Activated naive CD8-positive, alpha-beta T cell treated with anti-CD3 and anti-CD28 coated beads for 36 hours (primary cell): Measurements from ENCODE around the gene CAPNS1. TPM values are rescaled to one million over a fixed set of nuclear protein-coding genes. Genes with fewer than 3 reads are reported as not detected.

Experiments
- total RNA-seq, 2 experiments: library from RNA; stranded (reverse); gene quantifications; one replicate each; pipeline ENCODE4 v1.2.3, GENCODE V29; 2021

Gene CAPNS1
- total RNA-seq, 2 experiments from 2014 or later: 292 to 307 TPM

Other genes with a start within 250 kb of the CAPNS1 start
- gene NFKBID, start 239.5 kb upstream of the CAPNS1 start, total RNA-seq: 10 to 100 TPM; 72.2 to 73.7 TPM
- 10 to 100 TPM; 44.9 to 53.8 TPM for gene HCST, start 237.5 kb upstream of the CAPNS1 start, total RNA-seq
- gene TYROBP, start 231.8 kb upstream of the CAPNS1 start, total RNA-seq: not detected
- 1 to 10 TPM; 5.8 to 7.1 TPM for gene LRFN3, start 203.7 kb upstream of the CAPNS1 start, total RNA-seq
- 10 to 100 TPM; 22.6 to 23.1 TPM for gene SDHAF1, start 144.9 kb upstream of the CAPNS1 start, total RNA-seq
- 1 to 10 TPM in 1 of 2 experiments, under 1 TPM in 1; 0.99 to 1.8 TPM for gene SYNE4, start 131.3 kb upstream of the CAPNS1 start, total RNA-seq
- gene ALKBH6, start 125.9 kb upstream of the CAPNS1 start, total RNA-seq: 10 to 100 TPM; 35.0 to 35.5 TPM
- under 1 TPM; 0.25 to 0.60 TPM for gene CLIP3, start 107.2 kb upstream of the CAPNS1 start, total RNA-seq
- gene THAP8, start 85.8 kb upstream of the CAPNS1 start, total RNA-seq: 1 to 10 TPM; 2.4 to 2.7 TPM
- gene WDR62, start 85.2 kb upstream of the CAPNS1 start, total RNA-seq: 10 to 100 TPM; 19.1 to 20.4 TPM
- not detected for gene OVOL3, start 28.9 kb upstream of the CAPNS1 start, total RNA-seq
- gene POLR2I, start 25.2 kb upstream of the CAPNS1 start, total RNA-seq: 10 to 100 TPM; 93.4 to 94.0 TPM
- 10 to 100 TPM; 89.2 to 91.1 TPM for gene TBCB, start 24.6 kb upstream of the CAPNS1 start, total RNA-seq
- not detected for gene COX7A1, start 12.4 kb downstream of the CAPNS1 start, total RNA-seq
- 1 to 10 TPM; 1.7 to 2.1 TPM for gene ZNF565, start 74.6 kb downstream of the CAPNS1 start, total RNA-seq
- 100 to 1,000 TPM; 116 to 120 TPM for gene ZNF146, start 75.0 kb downstream of the CAPNS1 start, total RNA-seq
- 1 to 10 TPM in 1 of 2 experiments, under 1 TPM in 1; 0.66 to 1.2 TPM for gene ZFP14, start 239.1 kb downstream of the CAPNS1 start, total RNA-seq